Small intestine (tissue), 7 donors: ENCODE data around the gene CASTOR2. TPM values are rescaled to one million over a fixed set of nuclear protein-coding genes. Genes with fewer than 3 reads are reported as not detected.
"Not testable (repeated sequence)": the region's sequence is repeated elsewhere in the genome, so short reads cannot be mapped to it uniquely, and the experiment has no call there.

Experiments
- DNase-seq, 2 donors: peaks; one replicate each; pipeline versions ENCODE4 v3.0.0 to v3.0.0-alpha.2; 2013
- FAIRE-seq: peaks from 2 replicates; lab custom pipeline; 2012; peaks lifted over from hg19 to GRCh38; lab: Jason Lieb, UNC
- H3K27ac ChIP-seq, 3 donors: one replicate each; pipeline ENCODE4 v1.5.1; 2013; ENCODE audit warnings: low read length in 2 of 3, mild to moderate bottlenecking in 2 of 3, control low read depth in 1 of 3, inconsistent platforms in 1 of 3, low read depth in 1 of 3, moderate library complexity in 1 of 3
- H3K27me3 ChIP-seq, 3 donors: one replicate each; pipeline ENCODE4 v1.6.1; 2013; ENCODE audit warnings: low read length in 3 of 3, inconsistent platforms in 1 of 3; ENCODE audit not compliant: control insufficient read depth in 3 of 3, insufficient read depth in 3 of 3
- H3K36me3 ChIP-seq, 3 donors: one replicate each; pipeline ENCODE4 v1.6.1; 2013; ENCODE audit warnings: low read length in 3 of 3, inconsistent platforms in 1 of 3, low read depth in 1 of 3, mild to moderate bottlenecking in 1 of 3, moderate library complexity in 1 of 3; ENCODE audit not compliant: control insufficient read depth in 3 of 3, insufficient read depth in 2 of 3
- H3K4me1 ChIP-seq, 3 donors: one replicate each; pipeline ENCODE4 v1.6.1; 2013; ENCODE audit warnings: low read length in 2 of 3, inconsistent platforms in 1 of 3, low read depth in 1 of 3, mild to moderate bottlenecking in 1 of 3, moderate library complexity in 1 of 3; ENCODE audit not compliant: control insufficient read depth in 3 of 3, insufficient read depth in 2 of 3
- H3K4me3 ChIP-seq, 3 donors: one replicate each; pipeline ENCODE4 v1.5.1; 2013; ENCODE audit warnings: low read length in 3 of 3, control low read depth in 1 of 3, inconsistent platforms in 1 of 3, low read depth in 1 of 3, mild to moderate bottlenecking in 1 of 3, moderate library complexity in 1 of 3
- H3K9me3 ChIP-seq, 2 donors: one replicate each; pipeline ENCODE4 v1.6.1; 2013; ENCODE audit warnings: low read depth in 1 of 2, low read length in 1 of 2; ENCODE audit not compliant: control insufficient read depth in 2 of 2, insufficient read depth in 1 of 2
- WGBS, 3 donors: extraction: QIAGEN DNeasy Blood & Tissue Kit; methylation state at CpG; one replicate each; pipeline ENCODE4 v1.1.7; 2013; 5-methylcytosine and 5-hydroxymethylcytosine counted together
- polyA plus RNA-seq, 4 donors: library from polyadenylated mRNA; stranded (reverse) in 3 of 4; unstranded in 1 of 4; fragments of 200-250 nt in 3 of 4; fragments of 120-200 nt in 1 of 4; gene quantifications; one replicate each; pipeline versions ENCODE4 v1.2.1 to v1.2.3, GENCODE V29; 2013
- donor health status: healthy with polysubstance abuse.
- donor health status: control.
- donor health status: control.
- donor health status: Bipolar disorder and iron deficiency.
- donor health status: healthy.

The CASTOR2 gene
- polyA plus RNA-seq, 4 donors: 0.67 to 4.5 (median 1.6) TPM

- not testable (repeated sequence) for H3K4me1 ChIP-seq, H3K27me3 ChIP-seq, H3K9me3 ChIP-seq, H3K27ac ChIP-seq, FAIRE-seq, H3K36me3 ChIP-seq, DNase-seq, H3K4me3 ChIP-seq
- WGBS, 3 donors: 75 to 88% (median 86%) methylated on average over 3 to 6 of the region's 7 CpGs
These were observed 7.9 kb downstream of the CASTOR2 start for GRCh38 chr7:74972377-74972776.

- not testable (repeated sequence) for DNase-seq, FAIRE-seq, H3K27ac ChIP-seq, H3K9me3 ChIP-seq, H3K36me3 ChIP-seq, H3K27me3 ChIP-seq, H3K4me3 ChIP-seq, H3K4me1 ChIP-seq
- WGBS, 3 donors: 28 to 94% (median 60%) methylated on average over 2 to 3 of the region's 7 CpGs
These were observed 11.5 kb downstream of the CASTOR2 start for GRCh38 chr7:74975959-74976358.

- not testable (repeated sequence) for H3K4me3 ChIP-seq, H3K4me1 ChIP-seq, H3K27me3 ChIP-seq, FAIRE-seq, DNase-seq, H3K36me3 ChIP-seq, H3K9me3 ChIP-seq, H3K27ac ChIP-seq
- 96 to 100% (median 100%) methylated on average over 1 to 7 of the region's 9 CpGs for WGBS, 3 donors
These were observed 13.0 kb downstream of the CASTOR2 start for GRCh38 chr7:74977523-74977922.

GRCh38 chr7:74988436-74988835 is 23.9 kb downstream of the CASTOR2 start:
- DNase-seq, H3K9me3 ChIP-seq, H3K4me3 ChIP-seq, H3K4me1 ChIP-seq, H3K27me3 ChIP-seq, H3K27ac ChIP-seq, FAIRE-seq, H3K36me3 ChIP-seq: not testable (repeated sequence)
- WGBS, 3 donors: 86 to 93% (median 89%) methylated on average over 9 of the region's 9 CpGs

- FAIRE-seq: no peak
- 87 to 93% (median 89%) methylated on average over 4 of the region's 4 CpGs for WGBS, 3 donors
- DNase-seq: no peak
- H3K9me3 ChIP-seq: no peaks in the 10 kb centered on the region
- H3K36me3 ChIP-seq: no peaks in the 10 kb centered on the region
- no peak overlapping the region for H3K4me3 ChIP-seq
- no peaks in the 10 kb centered on the region for H3K27me3 ChIP-seq
- peaks cover 0 to 12% (median 0%) of the 10 kb centered on the region in 3 donors for H3K4me1 ChIP-seq
- peak overlapping the region in 1 of 3 donors; percentile 62 for H3K27ac ChIP-seq
These were observed 28.6 kb downstream of the CASTOR2 start for GRCh38 chr7:74993121-74993520.

GRCh38 chr7:74994869-74995543 is 30.5 kb downstream of the CASTOR2 start:
- not testable (repeated sequence) for H3K27me3 ChIP-seq, FAIRE-seq, H3K4me3 ChIP-seq, H3K27ac ChIP-seq, DNase-seq, H3K36me3 ChIP-seq, H3K9me3 ChIP-seq
- peaks cover 0 to 12% (median 0%) of the 10 kb centered on the region in 3 donors for H3K4me1 ChIP-seq
- WGBS, 3 donors: 88 to 93% (median 89%) methylated on average over 15 to 17 of the region's 17 CpGs

- H3K27ac ChIP-seq, H3K36me3 ChIP-seq, H3K27me3 ChIP-seq, FAIRE-seq, H3K4me3 ChIP-seq, DNase-seq, H3K9me3 ChIP-seq: not testable (repeated sequence)
- whole genome bisulfite sequencing, 3 donors: 77 to 96% (median 89%) methylated on average over 5 of the region's 5 CpGs
- H3K4me1 ChIP-seq: peaks cover 0 to 12% (median 0%) of the 10 kb centered on the region in 3 donors
These were observed 31.9 kb downstream of the CASTOR2 start for GRCh38 chr7:74996361-74996760.

GRCh38 chr7:74997811-74998210 is 33.3 kb downstream of the CASTOR2 start:
- not testable (repeated sequence) for H3K27me3 ChIP-seq, H3K9me3 ChIP-seq, H3K4me3 ChIP-seq, DNase-seq, H3K36me3 ChIP-seq, H3K27ac ChIP-seq, FAIRE-seq
- WGBS, 3 donors: 66 to 80% (median 78%) methylated on average over 6 to 8 of the region's 8 CpGs
- H3K4me1 ChIP-seq: peaks cover 0 to 12% (median 0%) of the 10 kb centered on the region in 3 donors

GRCh38 chr7:75001356-75001755 is 36.9 kb downstream of the CASTOR2 start:
- FAIRE-seq, H3K9me3 ChIP-seq, H3K27ac ChIP-seq, H3K4me3 ChIP-seq, H3K27me3 ChIP-seq, H3K36me3 ChIP-seq, DNase-seq, H3K4me1 ChIP-seq: not testable (repeated sequence)
- WGBS, 3 donors: 88 to 91% (median 89%) methylated on average over 8 of the region's 8 CpGs
